Cardiac muscle cell (in vitro differentiated cells and primary cell): Measurements from ENCODE around the gene TMEM80. TPM values are rescaled to one million over a fixed set of nuclear protein-coding genes. Genes with fewer than 3 reads are reported as not detected.
A peak's percentile ranks its signal among the peaks of the same experiment; 100 is the strongest.

Experiments used
- DNase-seq, 2 donors: peaks; one replicate each; pipeline versions ENCODE4 v3.0.0 to v3.0.0-alpha.2; 2010 to 2017; ENCODE audit warnings: low read depth in 1 of 2, low spot score in 1 of 2
- H3K27ac ChIP-seq: fragments of 200-600 bp; sonication (generic); 2 replicates; pipeline ENCODE4 v1.5.1; 2016
- H3K27me3 ChIP-seq: fragments of 200-600 bp; sonication (generic); 2 replicates; pipeline ENCODE4 v1.6.0; 2016; ENCODE audit warnings: control low read depth
- H3K36me3 ChIP-seq: fragments of 200-600 bp; sonication (generic); 2 replicates; pipeline ENCODE4 v1.5.1; 2016; ENCODE audit warnings: control low read depth
- H3K4me1 ChIP-seq: fragments of 200-600 bp; sonication (generic); 2 replicates; pipeline ENCODE4 v1.8.1; 2017; ENCODE audit warnings: low read depth, mild to moderate bottlenecking, mixed run types
- H3K4me3 ChIP-seq: fragments of 200-600 bp; sonication (generic); 2 replicates; pipeline ENCODE4 v1.5.1; 2016; ENCODE audit warnings: mild to moderate bottlenecking
- H3K9me3 ChIP-seq: fragments of 200-600 bp; sonication (generic); 2 replicates; pipeline ENCODE4 v1.5.1; 2017; ENCODE audit warnings: low read depth, mild to moderate bottlenecking, control low read depth
- polyA plus RNA-seq: library from polyadenylated mRNA; unstranded; fragments of >200 nt; fragmentation: Nextera tagmentation; extraction: Ambion mirVana; gene quantifications from 2 replicates; pipeline ENCODE4 v1.2.1, GENCODE V29; 2016
- total RNA-seq: library from RNA; depleted of rRNA; stranded (reverse); fragments of >200 nt; gene quantifications from 2 replicates; pipeline ENCODE4 v1.2.3, GENCODE V29; 2016
- TF ChIP-seq, protein P1 (sequence below): IDR thresholded peaks from 2 replicates; pipeline ENCODE4 v1.5.1; 2012; ENCODE audit warnings: low read depth, mild to moderate bottlenecking, low read length

The TMEM80 gene
- total and polyA plus RNA-seq, 2 experiments from 2014 or later, result 53.4 to 93.5 TPM

DNA sequence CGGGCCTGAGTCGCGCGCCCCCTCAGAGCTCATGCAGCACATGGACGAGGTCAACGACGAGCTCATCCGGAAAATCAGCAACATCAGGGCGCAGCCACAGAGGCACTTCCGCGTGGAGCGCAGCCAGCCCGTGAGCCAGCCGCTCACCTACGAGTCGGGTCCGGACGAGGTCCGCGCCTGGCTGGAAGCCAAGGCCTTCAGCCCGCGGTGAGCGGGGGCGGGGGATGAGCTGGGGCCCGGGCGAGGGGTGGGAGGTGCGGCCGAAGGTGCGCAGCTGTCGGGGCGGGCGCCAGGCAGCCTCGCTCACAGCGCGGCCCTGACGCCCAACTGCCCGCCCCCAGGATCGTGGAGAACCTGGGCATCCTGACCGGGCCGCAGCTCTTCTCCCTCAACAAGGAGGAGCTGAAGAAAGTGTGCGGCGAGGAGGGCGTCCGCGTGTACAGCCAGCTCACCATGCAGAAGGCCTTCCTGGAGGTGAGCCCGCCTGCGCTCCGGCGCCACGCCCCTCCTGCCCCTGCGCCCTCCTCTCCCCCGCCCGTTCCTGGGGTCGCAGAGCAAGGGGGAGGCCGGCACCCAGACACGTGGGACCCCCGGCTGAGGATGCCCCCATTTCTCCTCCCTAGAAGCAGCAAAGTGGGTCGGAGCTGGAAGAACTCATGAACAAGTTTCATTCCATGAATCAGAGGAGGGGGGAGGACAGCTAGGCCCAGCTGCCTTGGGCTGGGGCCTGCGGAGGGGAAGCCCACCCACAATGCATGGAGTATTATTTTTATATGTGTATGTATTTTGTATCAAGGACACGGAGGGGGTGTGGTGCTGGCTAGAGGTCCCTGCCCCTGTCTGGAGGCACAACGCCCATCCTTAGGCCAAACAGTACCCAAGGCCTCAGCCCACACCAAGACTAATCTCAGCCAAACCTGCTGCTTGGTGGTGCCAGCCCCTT is 30.9 kb downstream of the TMEM80 start:
- Histone ChIP-seq H3K27me3 (peaks cover 48% of the 10 kb centered on the region), H3K4me1 (no peaks in the 10 kb centered on the region), H3K9me3 (no peaks in the 10 kb centered on the region), H3K27ac (no peak overlapping the region), H3K4me3 (peak overlapping the region; percentile 25), H3K36me3 (no peaks in the 10 kb centered on the region)
- peak; percentile 30 to 62 for DNase-seq
- TF ChIP-seq, protein P1, sequence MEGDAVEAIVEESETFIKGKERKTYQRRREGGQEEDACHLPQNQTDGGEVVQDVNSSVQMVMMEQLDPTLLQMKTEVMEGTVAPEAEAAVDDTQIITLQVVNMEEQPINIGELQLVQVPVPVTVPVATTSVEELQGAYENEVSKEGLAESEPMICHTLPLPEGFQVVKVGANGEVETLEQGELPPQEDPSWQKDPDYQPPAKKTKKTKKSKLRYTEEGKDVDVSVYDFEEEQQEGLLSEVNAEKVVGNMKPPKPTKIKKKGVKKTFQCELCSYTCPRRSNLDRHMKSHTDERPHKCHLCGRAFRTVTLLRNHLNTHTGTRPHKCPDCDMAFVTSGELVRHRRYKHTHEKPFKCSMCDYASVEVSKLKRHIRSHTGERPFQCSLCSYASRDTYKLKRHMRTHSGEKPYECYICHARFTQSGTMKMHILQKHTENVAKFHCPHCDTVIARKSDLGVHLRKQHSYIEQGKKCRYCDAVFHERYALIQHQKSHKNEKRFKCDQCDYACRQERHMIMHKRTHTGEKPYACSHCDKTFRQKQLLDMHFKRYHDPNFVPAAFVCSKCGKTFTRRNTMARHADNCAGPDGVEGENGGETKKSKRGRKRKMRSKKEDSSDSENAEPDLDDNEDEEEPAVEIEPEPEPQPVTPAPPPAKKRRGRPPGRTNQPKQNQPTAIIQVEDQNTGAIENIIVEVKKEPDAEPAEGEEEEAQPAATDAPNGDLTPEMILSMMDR, result no peak

DNA sequence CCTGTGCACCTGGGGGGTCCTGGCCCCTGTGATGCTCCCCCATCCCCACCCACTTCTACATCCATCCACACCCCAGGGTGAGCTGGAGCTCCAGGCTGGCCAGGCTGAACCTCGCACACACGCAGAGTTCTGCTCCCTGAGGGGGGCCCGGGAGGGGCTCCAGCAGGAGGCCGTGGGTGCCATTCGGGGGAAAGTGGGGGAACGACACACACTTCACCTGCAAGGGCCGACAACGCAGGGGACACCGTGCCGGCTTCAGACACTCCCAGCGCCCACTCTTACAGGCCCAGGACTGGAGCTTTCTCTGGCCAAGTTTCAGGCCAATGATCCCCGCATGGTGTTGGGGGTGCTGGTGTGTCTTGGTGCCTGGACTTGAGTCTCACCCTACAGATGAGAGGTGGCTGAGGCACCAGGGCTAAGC is 31.7 kb downstream of the TMEM80 start:
- peaks cover 40% of the 10 kb centered on the region for H3K27me3 ChIP-seq
- no peak for DNase-seq
- TF ChIP-seq, protein P1, result no peak
- H3K4me1 ChIP-seq, result no peaks in the 10 kb centered on the region
- no peaks in the 10 kb centered on the region for H3K36me3 ChIP-seq
- H3K9me3 ChIP-seq, result no peaks in the 10 kb centered on the region
- no peak overlapping the region for H3K27ac ChIP-seq
- no peak overlapping the region for H3K4me3 ChIP-seq

DNA sequence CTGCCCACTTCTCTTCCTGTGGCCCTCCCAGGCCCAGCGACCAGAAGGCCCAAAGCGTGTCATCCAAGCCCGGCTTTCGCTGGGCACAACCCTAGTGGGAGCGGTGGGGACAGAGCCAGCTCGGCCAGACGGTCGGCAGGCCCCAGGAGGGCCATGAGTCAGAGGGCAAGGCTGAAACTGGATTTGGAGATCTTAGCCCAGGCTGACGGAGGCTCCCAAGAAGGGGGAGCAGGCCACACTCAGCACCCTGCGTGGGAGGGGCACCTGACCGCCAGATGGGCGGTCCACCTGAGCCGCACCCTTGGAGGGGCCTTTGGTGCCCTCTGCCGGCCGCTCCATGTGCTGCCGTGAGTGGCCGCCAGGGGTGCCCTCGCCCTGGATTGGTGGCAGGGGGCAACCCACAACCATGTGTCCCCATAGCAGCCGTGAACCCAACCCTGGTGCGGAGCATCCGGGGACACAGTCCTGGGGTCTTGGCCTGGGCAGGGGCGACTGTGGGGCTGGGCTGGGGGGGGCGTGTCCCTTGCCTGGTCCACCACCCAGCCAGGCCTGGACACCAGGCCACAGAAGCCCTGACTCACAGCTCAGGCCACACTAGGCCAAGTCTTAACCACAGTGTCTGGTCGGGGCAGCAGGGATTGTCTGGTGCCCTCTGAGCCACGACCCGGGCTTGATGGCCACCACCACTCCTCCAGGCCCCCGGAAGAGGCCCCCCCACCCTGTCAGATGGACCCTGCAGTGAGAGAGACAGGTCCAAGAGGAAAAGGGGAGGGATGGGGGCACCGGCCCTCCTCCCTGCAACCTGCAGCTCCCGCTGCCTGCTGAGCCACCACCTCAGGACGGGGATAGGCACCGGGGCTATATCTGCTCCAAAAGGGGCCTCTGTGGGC is 32.5 kb downstream of the TMEM80 start:
- TF ChIP-seq, protein P1, result peak; percentile 96
- Histone ChIP-seq H3K27ac (no peak overlapping the region), H3K9me3 (no peaks in the 10 kb centered on the region), H3K4me1 (no peaks in the 10 kb centered on the region), H3K27me3 (peaks cover 37% of the 10 kb centered on the region), H3K36me3 (no peaks in the 10 kb centered on the region), H3K4me3 (no peak overlapping the region)
- DNase-seq, result peak; percentile 69 to 83

DNA sequence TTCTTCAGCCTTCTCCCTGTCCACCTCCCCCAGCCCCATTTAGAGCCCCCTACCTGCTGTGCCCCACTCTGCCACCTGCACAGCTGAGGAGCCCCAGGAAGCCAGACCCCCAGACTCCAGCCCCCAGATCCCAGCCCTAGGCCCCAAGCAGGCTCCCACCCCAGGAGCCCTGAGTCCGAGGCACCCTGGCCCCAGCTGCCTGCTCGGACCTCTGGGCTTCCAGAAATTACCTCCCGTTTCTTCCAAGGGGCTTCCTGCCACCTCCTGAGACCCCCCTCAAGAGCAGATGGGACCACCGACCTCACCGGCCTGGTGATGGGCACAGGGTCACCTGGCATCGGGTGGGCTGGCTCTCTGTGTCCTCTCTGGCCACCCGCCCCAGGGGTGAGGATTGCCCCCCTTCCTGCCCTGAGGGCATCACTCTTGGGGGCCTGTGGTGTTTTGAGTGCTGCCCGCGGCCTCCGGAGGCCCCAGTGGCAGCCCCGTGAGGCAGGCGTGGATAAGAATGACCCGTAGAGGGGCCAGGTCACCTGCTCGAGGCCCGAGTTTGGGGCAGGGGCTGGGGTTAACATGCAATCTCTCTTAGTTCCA is 33.4 kb downstream of the TMEM80 start:
- no peak overlapping the region for H3K27ac ChIP-seq
- H3K36me3 ChIP-seq, result no peaks in the 10 kb centered on the region
- H3K4me3 ChIP-seq, result no peak overlapping the region
- H3K9me3 ChIP-seq, result no peaks in the 10 kb centered on the region
- TF ChIP-seq, protein P1, result no peak
- no peaks in the 10 kb centered on the region for H3K4me1 ChIP-seq
- H3K27me3 ChIP-seq, result peaks cover 35% of the 10 kb centered on the region
- no peak for DNase-seq

DNA sequence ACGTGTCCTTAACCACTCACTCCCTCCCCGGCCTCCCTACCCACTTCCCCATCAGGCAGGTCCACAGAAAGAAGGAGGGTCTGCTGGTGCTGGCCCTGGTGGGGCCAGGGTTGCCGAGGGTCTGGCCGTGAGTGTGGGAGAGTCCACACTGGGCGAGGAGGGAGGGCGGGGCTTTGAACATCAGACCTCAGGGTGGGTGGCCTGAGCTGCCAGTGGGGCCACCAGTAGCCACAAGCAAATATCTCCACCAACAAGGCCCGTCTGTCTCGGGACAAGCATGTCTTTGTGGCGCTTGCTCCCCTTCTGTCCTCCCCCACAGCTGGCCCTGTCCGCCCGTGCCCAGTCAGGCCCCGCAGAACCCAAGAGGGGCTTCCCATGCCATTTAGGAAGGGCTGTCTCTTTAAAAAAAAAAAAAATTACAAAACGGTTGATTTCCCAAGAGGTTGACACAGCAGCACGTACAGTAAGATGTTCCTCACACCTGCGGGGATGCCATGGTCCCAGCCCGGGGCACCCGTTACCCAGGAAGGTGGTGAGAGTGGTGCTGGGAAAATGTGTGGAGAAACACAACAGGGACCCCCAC is 34.0 kb downstream of the TMEM80 start:
- TF ChIP-seq, protein P1, result no peak
- no peak overlapping the region for H3K27ac ChIP-seq
- peaks cover 29% of the 10 kb centered on the region for H3K27me3 ChIP-seq
- DNase-seq, result no peak
- H3K4me3 ChIP-seq, result no peak overlapping the region
- no peaks in the 10 kb centered on the region for H3K4me1 ChIP-seq
- no peaks in the 10 kb centered on the region for H3K9me3 ChIP-seq
- H3K36me3 ChIP-seq, result no peaks in the 10 kb centered on the region
